ENCODE data around the gene JOSD1.

The JOSD1 gene

GRCh38 chr22:38733329-38733723 lies 32.6 kb upstream of the JOSD1 start:
- peak; percentile 27 for DNase-seq (ENCODE audit: low read depth)

GRCh38 chr22:38732251-38732815 lies 31.6 kb upstream of the JOSD1 start:
- DNase-seq (ENCODE audit: low read depth) = no peak

- DNase-seq (ENCODE audit: low read depth) = no peak
Observed at GRCh38 chr22:38731703-38732161, 31.0 kb upstream of the JOSD1 start.

- DNase-seq (ENCODE audit: low read depth) = no peak
Observed at GRCh38 chr22:38730411-38730871, 29.7 kb upstream of the JOSD1 start.

- DNase-seq (ENCODE audit: low read depth) = no peak
Observed at GRCh38 chr22:38729946-38730345, 29.2 kb upstream of the JOSD1 start.

- no peak for DNase-seq (ENCODE audit: low read depth)
Observed at GRCh38 chr22:38728871-38729796, 28.4 kb upstream of the JOSD1 start.

- DNase-seq (ENCODE audit: low read depth) = no peak
Observed at GRCh38 chr22:38727530-38728451, 27.0 kb upstream of the JOSD1 start.

GRCh38 chr22:38727123-38727522 lies 26.4 kb upstream of the JOSD1 start:
- no peak for DNase-seq (ENCODE audit: low read depth)

- DNase-seq (ENCODE audit: low read depth) = no peak
Observed at GRCh38 chr22:38725900-38726655, 25.3 kb upstream of the JOSD1 start.

GRCh38 chr22:38724926-38725571 lies 24.3 kb upstream of the JOSD1 start:
- no peak for DNase-seq (ENCODE audit: low read depth)

GRCh38 chr22:38724176-38724575 lies 23.4 kb upstream of the JOSD1 start:
- no peak for DNase-seq (ENCODE audit: low read depth)

- no peak for DNase-seq (ENCODE audit: low read depth)
Observed at GRCh38 chr22:38721551-38721950, 20.8 kb upstream of the JOSD1 start.

- DNase-seq (ENCODE audit: low read depth) = no peak
Observed at GRCh38 chr22:38720350-38720749, 19.6 kb upstream of the JOSD1 start.

GRCh38 chr22:38719196-38719595 lies 18.5 kb upstream of the JOSD1 start:
- DNase-seq (ENCODE audit: low read depth) = no peak

- DNase-seq (ENCODE audit: low read depth) = no peak
Observed at GRCh38 chr22:38718414-38718813, 17.7 kb upstream of the JOSD1 start.

- no peak for DNase-seq (ENCODE audit: low read depth)
Observed at GRCh38 chr22:38717244-38717643, 16.5 kb upstream of the JOSD1 start.

GRCh38 chr22:38716826-38717225 lies 16.1 kb upstream of the JOSD1 start:
- no peak for DNase-seq (ENCODE audit: low read depth)

GRCh38 chr22:38716271-38716670 lies 15.5 kb upstream of the JOSD1 start:
- no peak for DNase-seq (ENCODE audit: low read depth)

- DNase-seq (ENCODE audit: low read depth) = no peak
Observed at GRCh38 chr22:38715852-38716251, 15.1 kb upstream of the JOSD1 start.

- no peak for DNase-seq (ENCODE audit: low read depth)
Observed at GRCh38 chr22:38715176-38715764, 14.5 kb upstream of the JOSD1 start.

GRCh38 chr22:38713921-38714320 lies 13.2 kb upstream of the JOSD1 start:
- DNase-seq (ENCODE audit: low read depth) = no peak
